GM19351 (cell line): ENCODE data around the gene EXOC6B.

Source experiments
- ATAC-seq: cut with Tn5 transposase; IDR thresholded peaks from one replicate; pipeline ENCODE4 v1.9.1; 2021; ENCODE audit warnings: mild to moderate bottlenecking, moderate library complexity; ENCODE audit not compliant: unreplicated experiment

EXOC6B gene

DNA sequence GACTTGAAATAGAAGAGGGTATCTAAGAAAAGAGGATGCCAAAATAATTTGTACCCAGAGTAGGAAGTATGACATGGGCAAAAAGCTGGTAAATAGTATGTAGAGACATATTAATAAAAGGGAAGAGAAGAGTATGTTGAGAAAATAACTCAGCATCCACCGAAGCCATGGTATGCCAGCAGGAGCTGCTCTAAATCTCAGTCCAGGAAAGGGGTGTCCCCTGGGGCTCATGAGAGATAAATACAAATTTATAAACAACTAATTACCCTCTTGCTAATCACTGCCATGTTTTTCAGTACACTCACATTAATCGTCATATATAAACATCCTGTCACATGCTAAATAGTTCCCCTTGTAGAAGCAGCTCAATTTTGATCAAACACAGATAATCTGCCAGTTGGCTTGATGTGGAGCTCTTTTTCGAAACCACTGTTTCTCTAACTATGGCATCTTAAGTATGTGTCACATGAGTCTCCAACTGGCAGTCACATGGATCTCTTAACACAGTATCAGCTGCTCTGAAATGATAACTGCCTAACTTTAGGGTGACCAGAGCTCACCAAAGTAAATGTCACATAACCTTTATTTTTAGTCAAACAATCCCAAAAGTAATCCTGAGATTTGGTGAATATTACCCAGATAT is 31.9 kb downstream of the EXOC6B start:
- ATAC-seq = no peak

DNA sequence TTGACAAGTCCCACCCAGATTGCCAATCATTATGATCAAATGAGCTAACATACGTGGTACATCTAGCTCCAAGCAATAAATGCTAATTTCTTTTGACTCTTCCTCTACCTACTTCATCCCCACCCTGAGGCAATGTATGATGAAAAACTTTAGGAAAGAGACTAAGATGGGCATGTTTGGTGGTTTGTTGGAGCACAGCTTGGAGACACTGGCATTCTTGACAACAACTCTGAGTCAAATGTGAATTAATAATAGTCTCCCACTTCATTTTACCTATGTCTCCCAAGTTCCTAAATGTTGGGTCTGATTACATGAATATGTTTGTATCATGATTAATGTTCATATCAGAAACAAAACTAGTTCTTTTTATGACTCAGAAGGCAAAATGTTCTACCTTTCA is 36.6 kb downstream of the EXOC6B start:
- no peak for ATAC-seq

DNA sequence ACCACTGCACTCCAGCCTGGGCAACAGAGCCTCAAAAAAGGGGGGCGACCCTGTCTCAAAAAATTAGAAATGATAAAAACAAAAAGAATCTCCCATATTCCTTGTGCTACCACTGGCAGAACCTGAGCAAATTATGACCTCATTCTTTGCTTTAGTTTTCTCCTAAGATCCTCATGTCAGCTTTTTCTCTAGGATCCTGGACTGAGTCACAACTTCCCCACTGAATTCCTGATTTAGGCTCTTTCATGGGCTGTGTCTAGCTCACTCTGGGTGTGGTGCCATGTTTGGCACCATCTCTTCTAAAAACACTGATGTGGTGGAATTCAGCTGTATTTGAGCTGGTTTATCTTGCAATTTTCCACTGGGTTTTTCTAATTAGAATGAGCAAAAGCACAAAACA is 37.1 kb downstream of the EXOC6B start:
- ATAC-seq = no peak

DNA sequence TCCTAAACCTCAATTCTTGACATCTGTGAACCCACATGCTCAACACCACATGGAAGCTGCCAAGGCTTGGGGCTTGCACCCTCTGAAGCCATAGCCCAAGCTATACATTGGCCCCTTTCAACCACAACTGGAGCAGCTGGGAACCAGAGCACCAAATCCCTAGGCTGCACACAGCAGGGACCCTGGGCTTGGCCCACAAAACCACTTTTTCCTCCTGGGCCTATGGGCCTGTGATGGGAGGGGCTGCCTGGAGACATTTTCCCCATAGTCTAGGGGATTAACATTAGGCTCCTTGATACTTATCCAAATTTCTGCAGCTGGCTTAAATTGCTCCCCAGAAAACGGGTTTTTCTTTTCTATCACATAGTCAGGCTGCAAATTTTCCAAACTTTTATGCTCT is 40.3 kb downstream of the EXOC6B start:
- no peak for ATAC-seq

DNA sequence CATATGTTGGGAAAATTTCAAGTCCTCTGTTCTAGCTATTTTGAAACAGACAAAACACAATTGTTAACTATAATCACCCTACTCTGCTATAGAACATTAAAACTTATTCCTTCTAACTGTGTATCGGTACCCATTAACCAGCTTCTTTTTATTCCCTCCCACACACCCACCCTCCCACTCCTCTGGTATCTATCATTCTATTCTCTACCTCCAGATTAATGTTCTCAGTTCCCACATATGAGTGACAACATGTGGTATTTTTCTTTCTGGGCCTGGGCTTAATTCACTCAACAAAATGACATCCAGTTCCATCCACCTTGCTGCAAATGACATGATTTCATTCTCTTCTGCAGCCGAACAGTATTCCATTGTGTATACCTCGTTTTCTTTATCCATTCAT is 43.3 kb downstream of the EXOC6B start:
- no peak for ATAC-seq

DNA sequence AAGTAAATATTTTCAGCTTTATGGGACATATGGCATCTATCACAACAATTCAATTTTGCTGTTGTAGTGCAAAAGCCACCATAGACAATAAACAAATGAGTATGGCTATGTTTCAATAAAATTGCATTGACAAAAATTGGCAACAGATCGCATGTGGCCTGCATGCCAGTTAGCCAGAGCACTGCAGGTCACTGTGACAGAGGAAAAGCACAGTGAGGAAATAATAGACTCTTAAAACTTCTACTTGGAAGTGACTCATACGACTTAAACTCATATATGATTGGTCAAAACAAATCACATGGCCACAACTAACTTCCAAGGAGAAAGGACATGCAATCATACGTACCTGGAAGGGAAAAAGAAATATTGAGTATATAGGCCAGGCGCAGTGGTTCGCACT is 44.4 kb downstream of the EXOC6B start:
- no peak for ATAC-seq

DNA sequence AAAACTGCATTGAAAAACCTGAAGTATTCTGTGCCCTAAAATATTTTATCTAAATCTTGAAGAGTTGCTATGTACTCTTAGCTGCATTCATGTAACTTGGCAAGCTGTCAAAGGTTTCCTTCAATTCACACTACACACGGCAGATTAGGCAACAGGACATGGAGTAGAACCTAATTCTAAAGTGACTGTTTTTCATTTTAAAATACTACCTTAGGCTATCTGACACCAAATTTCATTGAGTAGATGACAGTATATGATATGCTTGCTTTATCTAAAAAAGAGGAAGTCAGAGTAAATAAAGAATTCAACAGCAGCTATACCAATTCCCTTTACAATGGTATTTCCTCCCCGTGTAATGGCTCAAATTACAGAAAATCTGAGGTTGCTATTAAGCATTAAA is 45.4 kb downstream of the EXOC6B start:
- no peak for ATAC-seq

DNA sequence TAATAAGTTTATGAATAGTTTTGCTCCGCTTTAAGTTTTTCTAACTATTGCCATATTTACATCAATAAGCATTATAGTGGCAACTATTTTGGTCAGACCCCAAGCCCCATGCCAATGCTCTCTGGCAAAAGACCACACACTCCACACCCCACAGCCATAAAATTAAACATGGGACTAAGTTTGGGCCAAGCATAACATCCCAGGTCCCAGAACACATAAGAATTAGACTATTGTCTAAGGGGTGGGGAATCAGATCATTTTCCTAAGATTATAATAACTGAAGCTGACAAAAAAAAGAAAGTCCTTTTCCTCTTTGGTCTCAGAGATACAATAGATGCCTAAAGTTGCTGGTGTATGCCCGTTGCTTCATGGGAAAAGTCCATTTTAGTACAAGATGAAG is 46.3 kb downstream of the EXOC6B start:
- ATAC-seq = no peak

DNA sequence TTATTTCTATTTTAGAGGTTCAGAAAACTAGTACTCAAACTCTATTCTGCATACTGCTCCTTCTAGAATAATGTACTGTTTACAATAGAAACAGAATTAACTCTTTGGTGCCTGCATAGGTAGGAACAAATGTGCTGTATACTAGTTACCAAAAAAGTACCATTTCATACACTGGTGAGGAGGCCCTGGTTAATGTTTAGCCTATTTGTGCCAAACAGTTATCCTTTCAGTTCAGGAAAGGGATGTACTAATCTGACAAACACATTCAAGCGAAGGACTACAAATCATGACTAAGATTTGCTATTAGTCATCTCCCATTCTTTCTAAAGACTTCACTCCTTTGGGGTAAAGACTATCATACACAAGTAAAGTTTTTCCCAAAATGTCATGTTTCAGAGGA is 47.4 kb downstream of the EXOC6B start:
- ATAC-seq = no peak

DNA sequence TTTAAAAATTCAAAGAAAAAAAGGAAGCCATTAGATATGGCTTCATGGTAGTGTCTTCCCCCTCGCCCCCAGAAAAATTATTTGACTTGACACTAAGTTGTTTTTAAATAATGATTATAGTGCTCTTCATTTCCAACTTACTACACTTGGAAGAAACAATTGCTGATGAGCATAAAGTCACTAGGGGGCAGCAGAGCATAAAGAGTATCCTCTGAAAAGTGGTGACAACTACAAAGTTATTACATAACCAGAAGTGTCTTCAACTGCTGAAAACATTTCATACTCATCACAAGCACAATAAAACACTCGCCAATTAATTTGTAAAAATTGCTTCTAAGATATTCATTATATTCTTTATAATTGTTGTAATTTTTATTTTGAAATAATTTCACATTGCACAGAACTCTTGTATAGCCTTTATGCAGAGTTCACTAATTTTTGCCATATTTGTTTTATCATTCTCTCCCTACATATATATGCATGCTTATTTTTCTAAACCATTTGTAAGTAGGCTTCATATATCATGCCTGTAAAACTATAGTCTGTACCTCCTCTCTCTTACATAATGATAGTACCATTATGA is 54.9 kb downstream of the EXOC6B start:
- ATAC-seq = no peak

DNA sequence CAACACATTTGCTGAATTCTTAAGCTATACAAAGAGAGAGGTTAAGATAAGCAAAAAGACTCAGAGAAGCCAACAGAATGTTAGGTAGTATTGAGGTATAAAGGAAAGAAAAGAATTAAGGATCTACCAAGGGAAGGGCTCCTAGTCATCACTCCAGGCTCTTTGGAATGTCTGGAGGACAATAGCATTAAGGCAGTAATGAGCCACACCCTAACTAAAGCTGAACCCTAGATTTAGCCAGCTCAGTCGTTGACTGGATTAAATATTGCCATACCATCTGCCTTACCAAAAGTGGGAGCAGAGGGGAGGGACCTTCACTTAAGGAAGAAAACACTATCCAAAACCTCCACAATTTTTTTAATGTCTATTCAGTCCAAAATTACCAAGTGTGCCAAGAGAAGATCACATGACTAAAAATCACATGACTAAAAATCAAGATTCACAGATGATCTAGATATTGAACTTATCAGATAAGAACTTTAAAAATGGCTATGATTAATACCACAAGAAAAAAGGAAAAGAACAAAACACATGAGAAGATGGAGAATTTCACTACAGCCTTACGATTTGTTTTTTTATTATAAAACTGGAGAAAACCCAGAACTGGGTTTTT is 59.7 kb downstream of the EXOC6B start:
- ATAC-seq = no peak

DNA sequence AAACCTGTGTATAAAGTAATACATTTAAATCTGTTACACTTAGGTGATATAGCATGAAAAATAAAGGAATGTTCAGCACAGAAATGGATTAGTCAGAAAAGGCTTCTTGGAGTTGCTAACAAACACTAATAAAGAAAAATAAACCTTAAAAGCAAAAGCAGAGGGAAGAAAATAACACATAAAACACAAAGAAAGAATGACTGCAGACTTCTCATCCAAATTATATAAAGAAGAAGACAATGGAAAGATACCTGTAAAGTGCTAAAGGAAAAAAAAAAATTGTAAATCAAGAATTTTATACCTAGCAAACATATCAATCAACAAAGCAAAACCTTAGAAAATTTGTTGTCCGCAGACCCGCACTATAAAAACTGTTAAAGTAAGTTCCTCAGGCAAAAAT is 63.6 kb downstream of the EXOC6B start:
- no peak for ATAC-seq

DNA sequence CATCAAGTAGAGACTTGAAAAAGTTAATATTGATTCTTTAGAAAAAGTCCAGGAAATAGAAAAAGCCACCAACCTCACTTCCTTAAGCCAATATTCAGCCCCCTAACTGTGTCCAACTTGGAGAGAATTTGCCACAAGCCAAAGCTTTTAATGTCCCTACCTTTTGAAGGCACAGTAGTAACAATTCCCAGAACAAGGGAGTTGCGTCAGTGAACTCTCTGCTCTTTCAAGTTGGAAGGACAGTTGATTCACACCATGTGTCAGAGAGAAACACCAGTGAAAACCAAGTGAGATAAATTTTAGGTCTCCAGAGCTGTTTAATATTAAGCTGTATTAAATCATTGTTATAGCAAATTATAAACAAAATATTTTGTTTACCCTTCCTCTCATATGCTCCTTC is 66.1 kb downstream of the EXOC6B start:
- no peak for ATAC-seq

DNA sequence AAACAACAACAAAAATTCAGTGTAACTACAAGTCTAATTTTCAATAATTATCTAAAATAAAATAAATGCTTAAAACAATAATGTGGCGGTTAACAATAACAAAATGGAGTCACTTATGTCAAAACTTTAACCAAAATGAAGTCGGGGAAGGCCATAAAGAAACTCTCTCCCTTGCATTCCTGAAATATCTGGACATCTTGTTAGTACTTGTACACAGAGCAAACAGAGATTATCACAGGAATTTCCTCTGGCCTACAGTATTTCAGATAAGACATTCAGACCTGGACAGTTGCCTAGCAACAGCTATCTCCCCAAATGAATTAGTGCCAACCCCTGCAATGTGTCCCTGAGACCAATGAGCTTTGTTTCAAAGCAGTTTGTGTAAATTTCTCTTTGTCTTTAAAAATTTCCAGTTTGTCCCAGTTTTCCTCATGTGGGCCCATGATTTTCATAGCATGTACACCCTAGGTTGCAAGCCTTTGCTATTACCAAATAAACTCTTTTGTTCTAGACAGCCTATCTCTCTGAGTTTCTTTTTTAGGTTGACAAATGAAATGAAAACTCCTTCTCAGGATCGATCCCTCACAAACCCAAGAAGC is 68.6 kb downstream of the EXOC6B start:
- ATAC-seq = no peak

DNA sequence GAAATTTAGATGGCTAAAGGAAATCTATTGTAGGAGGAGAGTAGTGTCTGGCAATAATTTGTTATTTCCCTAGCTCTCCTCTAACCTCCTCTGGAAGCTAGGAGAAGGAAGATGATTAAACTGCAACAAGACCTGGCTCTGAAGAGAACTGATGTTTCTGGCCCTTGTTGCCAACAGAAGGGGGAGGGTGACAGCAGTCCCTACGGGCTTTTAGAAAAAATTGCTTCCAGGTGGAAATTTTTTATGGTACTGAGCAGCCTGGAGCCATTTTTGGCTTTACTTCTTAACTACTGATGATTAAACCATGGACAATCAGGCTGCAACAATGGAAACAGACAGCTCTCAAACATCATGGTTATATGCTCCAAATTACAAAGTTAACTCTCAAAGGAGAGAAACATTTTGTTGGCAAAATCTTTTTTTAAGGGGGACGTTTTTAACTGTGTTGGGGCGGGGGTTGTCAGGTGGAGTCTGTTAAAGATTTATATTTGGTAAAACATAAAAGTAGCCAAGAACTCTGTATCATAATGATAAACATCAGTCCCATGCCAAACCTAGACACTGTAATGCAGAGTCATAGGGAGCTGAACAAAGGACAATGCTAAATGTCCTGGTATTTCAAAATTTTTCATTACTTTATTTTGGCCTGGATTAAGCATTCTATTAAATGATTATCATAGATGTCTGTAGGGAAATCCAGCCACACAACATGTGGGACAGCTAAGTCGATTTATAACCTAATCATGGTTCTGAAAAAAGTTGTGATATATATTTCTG is 70.0 kb downstream of the EXOC6B start:
- no peak for ATAC-seq

DNA sequence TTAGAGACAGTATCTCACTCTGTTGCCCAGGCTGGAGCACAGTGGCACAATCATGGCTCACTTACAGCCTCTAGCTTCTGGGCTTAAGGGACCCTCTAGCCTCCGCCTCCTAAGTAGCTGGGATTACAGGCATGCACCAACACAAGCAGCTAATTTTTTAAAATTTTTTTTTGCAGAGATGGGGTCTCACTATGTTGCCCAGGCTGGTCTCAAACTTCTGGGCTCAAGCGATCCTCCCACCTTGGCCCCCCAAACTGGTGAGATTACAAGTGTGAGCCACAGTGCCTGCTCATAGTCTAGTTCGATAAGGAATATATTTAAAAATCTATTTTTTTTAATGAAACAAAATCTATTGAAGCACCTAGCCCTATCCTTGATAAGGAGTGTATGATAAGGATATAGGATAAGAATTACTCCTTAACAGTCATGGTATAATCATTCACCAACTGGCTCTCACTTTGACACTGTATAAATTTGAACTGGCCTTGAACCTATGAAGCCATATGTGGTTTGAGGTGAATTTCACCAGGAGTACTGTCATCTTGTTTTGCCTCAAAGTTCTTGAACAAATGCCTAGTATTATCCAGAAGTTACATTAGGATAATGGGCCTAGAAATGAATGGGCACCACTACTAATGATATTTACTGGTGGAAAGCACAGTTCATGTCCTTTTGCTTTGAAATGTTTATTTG is 71.1 kb downstream of the EXOC6B start:
- no peak for ATAC-seq

DNA sequence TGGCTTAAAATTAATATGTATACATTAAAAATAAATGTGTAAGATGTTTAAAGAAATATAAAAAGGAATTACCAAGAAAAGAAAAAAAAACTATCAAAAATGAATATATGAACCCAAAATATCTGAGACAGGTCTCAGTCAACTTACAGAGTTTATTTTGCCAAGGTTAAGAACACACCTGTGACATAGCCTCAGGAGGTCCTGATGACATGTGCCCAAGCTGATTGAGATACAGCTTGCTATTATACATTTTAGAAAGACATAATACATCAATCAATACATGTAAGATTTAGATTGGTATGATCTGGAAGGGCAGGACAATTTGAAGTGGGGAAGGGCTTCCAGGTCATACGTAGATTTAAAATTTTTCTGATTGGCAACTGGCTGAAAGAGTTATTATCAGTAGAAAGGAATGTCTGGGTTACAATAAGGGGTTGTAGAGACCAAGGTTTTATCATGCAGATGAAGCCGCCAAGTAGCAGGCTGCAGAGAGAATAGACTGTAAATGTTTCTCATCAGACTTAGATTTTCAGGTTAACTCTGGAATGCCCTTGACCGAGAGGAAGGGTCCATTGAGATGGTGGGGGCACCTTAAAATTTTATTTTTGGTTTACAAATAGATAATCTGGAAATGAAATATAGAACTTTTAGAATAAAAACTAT is 74.7 kb downstream of the EXOC6B start:
- no peak for ATAC-seq

DNA sequence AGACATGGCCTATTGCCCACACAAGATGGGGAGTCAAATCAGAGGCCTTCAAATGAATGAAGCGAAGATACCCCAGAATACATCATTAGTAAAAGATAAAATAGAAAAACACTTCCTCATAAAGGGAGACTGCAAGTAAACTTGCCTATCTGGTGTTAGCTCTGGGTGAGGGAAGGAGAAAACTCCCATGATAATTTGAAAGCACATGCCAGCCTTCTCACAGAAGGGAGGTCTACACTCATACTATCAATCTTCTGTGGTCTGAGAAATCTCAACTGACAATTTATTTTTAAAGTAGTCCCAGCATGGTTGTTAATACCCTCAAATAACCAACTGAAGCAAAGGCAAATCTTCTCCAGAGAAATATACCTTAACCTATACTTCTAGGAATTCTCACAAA is 75.4 kb downstream of the EXOC6B start:
- ATAC-seq = no peak

DNA sequence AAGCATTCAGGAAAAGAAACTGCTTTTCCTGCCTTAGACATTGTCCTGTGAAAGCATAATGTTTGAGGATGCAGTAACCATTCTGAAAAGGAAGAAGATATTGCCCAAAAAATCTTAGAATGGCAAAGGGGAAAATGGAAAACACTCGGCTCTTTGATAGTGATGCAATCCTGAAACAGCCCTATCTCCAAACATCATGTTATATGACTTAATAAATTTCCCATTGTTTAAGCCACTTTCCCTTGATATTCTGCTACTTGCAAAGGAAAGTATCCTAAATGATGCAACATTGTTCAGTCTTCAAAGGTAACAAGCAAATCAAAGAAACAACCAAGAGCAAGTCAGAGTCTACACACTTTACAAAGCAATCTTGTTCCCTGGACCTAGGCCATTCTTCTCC is 78.5 kb downstream of the EXOC6B start:
- no peak for ATAC-seq

DNA sequence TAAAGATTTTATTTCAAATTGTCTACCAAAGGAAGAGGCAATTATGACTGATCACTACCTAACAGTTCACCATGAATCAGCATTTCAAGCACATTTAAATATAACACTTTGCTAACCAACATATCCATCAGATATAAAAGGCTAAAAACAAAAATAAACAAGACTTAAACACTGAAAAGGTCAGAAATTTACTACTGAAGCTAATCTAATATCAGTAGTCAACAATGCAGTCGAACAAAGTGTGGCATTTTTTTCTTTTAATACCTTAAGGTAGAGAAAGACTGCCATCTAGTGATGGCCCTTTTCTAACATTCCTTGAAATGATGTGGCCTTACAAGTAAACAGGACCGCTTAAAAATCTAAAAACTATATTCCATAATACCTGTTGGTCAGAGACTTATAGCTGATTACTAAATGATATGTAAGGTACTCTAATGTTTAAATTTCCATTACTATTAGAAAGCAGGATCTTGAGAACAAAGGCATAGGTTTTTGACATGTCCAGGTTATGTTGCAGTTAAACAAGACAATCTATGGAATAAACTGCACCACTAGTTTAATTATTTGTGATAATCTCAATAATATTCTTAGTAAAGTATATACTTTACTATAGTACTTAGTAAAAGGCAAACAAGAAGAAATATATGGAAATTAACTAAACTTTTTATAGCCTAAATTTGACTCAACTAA is 80.0 kb downstream of the EXOC6B start:
- ATAC-seq = peak; percentile 51
